ENCODE data around the gene GRPR. TPM values are rescaled to one million over a fixed set of nuclear protein-coding genes. Genes with fewer than 3 reads are reported as not detected.

The GRPR gene
- total and polyA plus RNA-seq, 12 donors = 0.03 to 0.57 (median 0.28) TPM; not detected in 1

DNA sequence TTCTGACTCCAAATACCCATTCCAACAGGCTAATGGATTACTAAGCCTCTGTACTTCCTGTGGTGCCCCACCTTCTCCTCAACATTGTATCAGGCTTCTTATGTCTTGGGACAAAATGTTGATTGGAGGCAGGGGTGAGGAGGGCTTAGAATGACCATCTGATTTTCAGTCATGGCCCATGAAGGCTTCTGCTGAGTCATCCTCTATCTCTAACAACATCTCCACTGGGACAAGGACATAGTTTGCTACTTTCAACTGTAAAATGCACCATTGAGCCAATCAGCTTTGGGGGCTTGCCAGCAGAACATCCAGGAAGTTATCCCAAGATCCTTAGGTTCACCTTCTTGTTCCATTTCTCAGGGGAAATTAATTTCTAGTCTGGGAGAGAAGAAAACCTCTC lies 73.5 kb downstream of the GRPR start:
- H3K4me3 ChIP-seq = no peak overlapping the region
- H3K36me3 ChIP-seq = no peaks in the 10 kb centered on the region
- H3K4me1 ChIP-seq = no peaks in the 10 kb centered on the region
- H3K27ac ChIP-seq = no peak overlapping the region
- H3K27me3 ChIP-seq = peaks cover 0 to 56% (median 0%) of the 10 kb centered on the region in 7 donors
- TF ChIP-seq, protein P1, sequence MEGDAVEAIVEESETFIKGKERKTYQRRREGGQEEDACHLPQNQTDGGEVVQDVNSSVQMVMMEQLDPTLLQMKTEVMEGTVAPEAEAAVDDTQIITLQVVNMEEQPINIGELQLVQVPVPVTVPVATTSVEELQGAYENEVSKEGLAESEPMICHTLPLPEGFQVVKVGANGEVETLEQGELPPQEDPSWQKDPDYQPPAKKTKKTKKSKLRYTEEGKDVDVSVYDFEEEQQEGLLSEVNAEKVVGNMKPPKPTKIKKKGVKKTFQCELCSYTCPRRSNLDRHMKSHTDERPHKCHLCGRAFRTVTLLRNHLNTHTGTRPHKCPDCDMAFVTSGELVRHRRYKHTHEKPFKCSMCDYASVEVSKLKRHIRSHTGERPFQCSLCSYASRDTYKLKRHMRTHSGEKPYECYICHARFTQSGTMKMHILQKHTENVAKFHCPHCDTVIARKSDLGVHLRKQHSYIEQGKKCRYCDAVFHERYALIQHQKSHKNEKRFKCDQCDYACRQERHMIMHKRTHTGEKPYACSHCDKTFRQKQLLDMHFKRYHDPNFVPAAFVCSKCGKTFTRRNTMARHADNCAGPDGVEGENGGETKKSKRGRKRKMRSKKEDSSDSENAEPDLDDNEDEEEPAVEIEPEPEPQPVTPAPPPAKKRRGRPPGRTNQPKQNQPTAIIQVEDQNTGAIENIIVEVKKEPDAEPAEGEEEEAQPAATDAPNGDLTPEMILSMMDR (IDR thresholded peaks at IDR 0.05) = no peak
- no peak for ATAC-seq
- intact Hi-C loops (cut with DNase I) = no loop called here
- H3K9me3 ChIP-seq = no peaks in the 10 kb centered on the region
- DNase-seq = no peak

DNA sequence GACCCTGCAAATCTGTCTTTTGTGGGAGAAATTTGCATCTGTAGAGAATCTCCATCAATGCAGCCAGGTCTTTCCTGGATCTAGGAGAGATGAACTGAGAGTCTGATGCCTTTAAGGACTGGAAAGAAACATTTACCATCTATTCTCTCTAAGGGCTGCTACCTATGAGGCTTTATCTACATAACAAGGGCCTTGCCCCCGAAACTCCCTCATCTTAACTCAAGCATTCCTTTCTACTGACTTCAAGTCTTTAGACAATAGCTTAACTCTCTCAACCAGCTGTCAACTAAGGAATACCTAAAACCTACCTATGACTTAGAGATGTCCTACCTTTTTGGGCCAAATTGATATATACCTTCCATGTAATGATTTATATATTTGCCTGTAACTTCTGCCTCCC lies 76.0 kb downstream of the GRPR start:
- H3K27ac ChIP-seq = no peak overlapping the region
- no peaks in the 10 kb centered on the region for H3K9me3 ChIP-seq
- ATAC-seq = no peak
- H3K4me1 ChIP-seq = no peaks in the 10 kb centered on the region
- TF ChIP-seq, protein P1 (IDR thresholded peaks at IDR 0.05) = no peak
- no peaks in the 10 kb centered on the region for H3K36me3 ChIP-seq
- peaks cover 0 to 47% (median 0%) of the 10 kb centered on the region in 7 donors for H3K27me3 ChIP-seq
- intact Hi-C loops (cut with DNase I) = no loop called here
- WGBS, 2 donors = 39 to 50% methylated on average over 1 of the region's 1 CpG
- no peak for DNase-seq
- no peak overlapping the region for H3K4me3 ChIP-seq

DNA sequence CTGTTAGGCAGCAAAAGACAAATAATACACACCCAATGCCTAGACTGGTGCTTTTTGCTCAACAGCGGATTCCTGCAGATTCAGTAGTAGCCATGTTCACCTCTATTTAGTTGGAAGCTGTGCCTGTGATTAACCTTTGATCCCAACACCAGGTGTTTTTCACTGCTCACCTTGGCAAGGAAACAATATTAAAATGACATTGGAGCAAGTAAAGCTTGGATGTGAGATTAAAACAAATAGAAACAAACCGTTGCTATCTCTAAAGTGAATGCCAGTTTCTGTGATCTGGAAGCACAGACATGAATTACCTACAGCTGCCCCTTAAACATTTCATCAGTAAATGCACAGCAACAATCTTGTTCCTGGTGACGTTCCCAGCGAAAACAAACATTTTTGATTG lies 79.6 kb downstream of the GRPR start:
- no peak overlapping the region for H3K27ac ChIP-seq
- ATAC-seq = no peak
- intact Hi-C loops (cut with DNase I) = no loop called here
- 69 to 87% methylated on average over 4 of the region's 4 CpGs for WGBS, 2 donors
- H3K27me3 ChIP-seq = peaks cover 0 to 48% (median 0%) of the 10 kb centered on the region in 7 donors
- no peak overlapping the region for H3K4me3 ChIP-seq
- no peaks in the 10 kb centered on the region for H3K9me3 ChIP-seq
- no peak for DNase-seq
- TF ChIP-seq, protein P1 (IDR thresholded peaks at IDR 0.05) = no peak
- H3K4me1 ChIP-seq = no peaks in the 10 kb centered on the region
- H3K36me3 ChIP-seq = no peaks in the 10 kb centered on the region

Other genes starting within 250 kb of the GRPR start
- gene MAGEB17, start 43.9 kb downstream of the GRPR start, total RNA-seq = under 1 TPM in 1 of 10 donors, not detected in 9; 0.19 TPM
- gene MAGEB17, start 43.9 kb downstream of the GRPR start, polyA plus RNA-seq = under 1 TPM in 1 of 2 donors, not detected in 1; 0.04 TPM

Measured in heart right ventricle (tissue), 16 donors.